ES-I3 (cell line): ENCODE data around the gene MOCS1.

Experiments
- H3K36me3 ChIP-seq: 2 replicates; pipeline ENCODE4 v1.6.1; 2013; ENCODE audit warnings: mild to moderate bottlenecking, low read length, control low read depth, moderate library complexity; ENCODE audit not compliant: insufficient read depth
- H3K4me1 ChIP-seq: 2 replicates; pipeline ENCODE4 v1.6.1; 2013; ENCODE audit warnings: mild to moderate bottlenecking, control low read depth, low read length; ENCODE audit not compliant: insufficient read depth
- H3K9ac ChIP-seq: 2 replicates; pipeline ENCODE4 v1.6.1; 2013; ENCODE audit warnings: low read depth, mild to moderate bottlenecking, low read length, moderate library complexity
- H3K9me3 ChIP-seq: 2 replicates; pipeline ENCODE4 v1.6.1; 2013; ENCODE audit warnings: mild to moderate bottlenecking, low read length, moderate library complexity; ENCODE audit not compliant: control insufficient read depth, insufficient read depth

The MOCS1 gene

GRCh38 chr6:39938773-39939654 is 4.8 kb upstream of the MOCS1 start:
- H3K4me1 ChIP-seq = peaks cover 10% of the 10 kb centered on the region
- no peaks in the 10 kb centered on the region for H3K9me3 ChIP-seq
- H3K9ac ChIP-seq = no peak overlapping the region
- peaks cover 2% of the 10 kb centered on the region; the same call in 1 of the 2 replicates for H3K36me3 ChIP-seq

DNA sequence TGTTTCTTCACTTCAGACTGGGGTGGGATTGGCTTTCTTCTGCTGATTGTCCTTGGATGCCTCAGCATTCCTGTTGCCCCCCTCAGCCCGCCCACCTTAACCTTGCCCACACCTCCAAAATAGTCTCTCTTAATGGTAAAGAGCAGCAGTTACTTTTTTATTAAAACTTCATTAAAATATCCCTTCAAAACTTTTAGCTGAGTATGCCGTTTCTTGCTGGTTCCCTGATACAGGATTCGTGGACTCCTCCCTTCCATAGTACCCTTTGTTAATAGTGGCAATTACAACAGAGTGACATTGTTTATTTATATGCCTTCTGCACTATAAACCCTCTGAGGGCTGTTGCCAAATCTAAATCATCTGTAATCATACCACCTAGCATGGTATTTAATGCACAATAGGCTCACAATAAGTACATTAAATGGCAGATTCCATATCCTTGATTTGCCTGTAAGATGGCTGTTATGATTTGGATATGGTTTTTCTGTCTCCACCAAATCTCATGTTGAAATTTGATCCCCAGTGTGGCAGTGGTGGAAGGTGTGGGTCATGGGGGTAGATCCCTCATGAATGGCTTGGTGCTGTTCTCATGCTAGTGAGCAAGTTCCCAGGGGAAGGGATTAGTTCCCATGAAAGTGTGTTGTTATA is 3.5 kb upstream of the MOCS1 start:
- no peak overlapping the region for H3K9ac ChIP-seq
- peaks cover 2% of the 10 kb centered on the region; the same call in 1 of the 2 replicates for H3K36me3 ChIP-seq
- H3K9me3 ChIP-seq = no peaks in the 10 kb centered on the region
- H3K4me1 ChIP-seq = peaks cover 11% of the 10 kb centered on the region

DNA sequence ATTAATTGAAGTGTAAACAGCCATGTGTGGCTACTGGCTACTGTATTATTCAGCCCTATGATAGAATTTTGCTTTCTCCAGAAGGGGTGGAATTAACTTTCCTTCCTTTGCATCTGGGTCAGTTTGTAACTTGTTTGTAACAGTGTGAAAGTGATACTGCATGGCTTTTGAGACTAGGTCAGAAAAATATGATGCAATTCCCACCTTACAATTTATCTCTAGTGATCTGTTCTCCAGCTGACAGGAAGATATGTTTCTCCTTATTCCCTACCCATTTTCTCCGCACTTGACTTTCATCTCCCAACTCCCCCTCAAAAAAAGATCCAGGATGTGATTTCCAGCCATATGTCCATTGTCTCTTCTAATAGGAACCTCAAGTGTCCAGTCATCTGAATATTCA is 2.6 kb upstream of the MOCS1 start:
- H3K4me1 ChIP-seq = peaks cover 15% of the 10 kb centered on the region
- no peak overlapping the region for H3K9ac ChIP-seq
- peaks cover 2% of the 10 kb centered on the region; the same call in 1 of the 2 replicates for H3K36me3 ChIP-seq
- H3K9me3 ChIP-seq = no peaks in the 10 kb centered on the region

GRCh38 chr6:39935241-39935640 is 979 bp upstream of the MOCS1 start:
- Histone ChIP-seq H3K9me3 (no peaks in the 10 kb centered on the region), H3K9ac (no peak overlapping the region), H3K36me3 (peaks cover 2% of the 10 kb centered on the region; the same call in 1 of the 2 replicates), H3K4me1 (peaks cover 15% of the 10 kb centered on the region)

GRCh38 chr6:39933669-39934130 is 562 bp downstream of the MOCS1 start:
- Histone ChIP-seq H3K9me3 (no peaks in the 10 kb centered on the region), H3K36me3 (no peaks in the 10 kb centered on the region), H3K4me1 (peaks cover 8% of the 10 kb centered on the region), H3K9ac (peak overlapping the region; percentile 90)

DNA sequence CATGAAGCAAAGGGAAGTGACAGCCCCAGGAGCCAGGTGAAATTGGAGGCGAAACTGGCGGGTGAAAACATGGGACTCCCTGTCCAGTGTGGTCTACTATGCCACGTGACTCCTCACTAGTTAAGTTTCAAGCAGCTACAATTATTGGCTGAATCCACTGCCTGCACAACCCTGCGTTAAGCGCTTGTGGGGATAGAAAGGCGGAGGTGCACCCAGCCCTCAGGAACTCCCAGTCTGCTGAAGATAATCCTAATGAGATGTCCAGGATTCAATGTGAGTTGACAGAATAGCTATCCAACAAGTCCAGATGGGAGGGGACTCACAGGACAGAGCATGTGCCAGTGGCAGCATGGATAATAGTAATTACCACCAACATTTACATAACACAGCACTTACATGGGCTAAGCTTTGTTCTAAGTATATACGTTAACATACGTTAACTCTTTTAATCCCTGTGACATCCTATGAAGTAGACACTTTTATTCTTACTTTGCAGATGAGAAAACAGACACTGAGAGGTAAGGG is 1.8 kb downstream of the MOCS1 start:
- peaks cover 5% of the 10 kb centered on the region; the same call in 1 of the 2 replicates for H3K4me1 ChIP-seq
- no peaks in the 10 kb centered on the region for H3K9me3 ChIP-seq
- H3K9ac ChIP-seq = no peak overlapping the region
- no peaks in the 10 kb centered on the region for H3K36me3 ChIP-seq

GRCh38 chr6:39931607-39932006 is 2.7 kb downstream of the MOCS1 start:
- no peaks in the 10 kb centered on the region for H3K9me3 ChIP-seq
- no peak overlapping the region for H3K9ac ChIP-seq
- H3K36me3 ChIP-seq = no peaks in the 10 kb centered on the region
- peaks cover 5% of the 10 kb centered on the region; the same call in 1 of the 2 replicates for H3K4me1 ChIP-seq

GRCh38 chr6:39930540-39930939 is 3.7 kb downstream of the MOCS1 start:
- Histone ChIP-seq H3K9ac (no peak overlapping the region), H3K4me1 (peaks cover 5% of the 10 kb centered on the region; the same call in 1 of the 2 replicates), H3K9me3 (no peaks in the 10 kb centered on the region), H3K36me3 (0 out of 2 replicates have a peak, but pooled peaks cover 3% of the 10 kb centered on the region)

DNA sequence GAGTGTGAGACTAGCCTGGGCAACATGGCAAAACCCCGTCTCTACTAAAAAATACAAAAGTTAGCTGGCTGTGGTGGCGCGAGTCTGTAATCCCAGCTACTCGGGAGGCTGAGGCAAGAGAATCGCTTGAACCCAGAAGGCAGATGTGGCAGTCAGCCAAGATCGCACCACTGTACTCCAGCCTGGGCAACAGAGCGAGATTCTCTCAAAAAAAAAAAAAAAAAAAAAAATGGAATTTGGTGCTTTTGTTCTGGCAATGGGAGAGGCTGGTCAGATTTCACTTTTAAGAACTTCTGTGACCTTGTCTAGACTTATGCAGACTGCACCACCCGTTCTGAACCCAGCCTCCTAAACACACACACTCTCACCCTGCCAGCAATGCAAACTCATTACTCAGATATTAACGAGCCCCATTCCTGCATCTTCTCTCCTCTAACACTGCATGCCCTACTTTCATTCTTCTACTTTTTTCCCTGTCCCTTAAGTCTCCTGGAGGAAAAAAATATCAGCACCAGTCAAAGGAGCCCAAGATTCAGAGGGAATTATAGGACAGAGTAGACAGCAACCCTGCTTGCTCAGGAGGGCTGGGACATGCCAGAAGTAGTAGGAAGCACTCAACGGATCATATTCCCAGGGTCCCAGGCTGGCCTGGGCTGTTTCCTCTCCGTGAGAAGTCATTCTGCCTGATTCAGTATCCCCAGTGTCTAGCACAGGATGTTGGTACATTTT is 4.4 kb downstream of the MOCS1 start:
- no peak overlapping the region for H3K9ac ChIP-seq
- H3K4me1 ChIP-seq = peaks cover 5% of the 10 kb centered on the region; the same call in 1 of the 2 replicates

GRCh38 chr6:39929039-39929732 is 5.1 kb downstream of the MOCS1 start:
- no peaks in the 10 kb centered on the region for H3K9me3 ChIP-seq
- no peak overlapping the region for H3K9ac ChIP-seq
- peaks cover 3% of the 10 kb centered on the region for H3K36me3 ChIP-seq
- peaks cover 5% of the 10 kb centered on the region; the same call in 1 of the 2 replicates for H3K4me1 ChIP-seq

More for the DNA sequence above, 4.4 kb downstream of the MOCS1 start:
- peaks cover 3% of the 10 kb centered on the region; the same call in 1 of the 2 replicates for H3K36me3 ChIP-seq
- H3K9me3 ChIP-seq = no peaks in the 10 kb centered on the region

- H3K9me3 ChIP-seq = no peaks in the 10 kb centered on the region
- H3K36me3 ChIP-seq = peaks cover 3% of the 10 kb centered on the region
- no peaks in the 10 kb centered on the region for H3K4me1 ChIP-seq
- H3K9ac ChIP-seq = no peak overlapping the region
These were observed 7.1 kb downstream of the MOCS1 start for GRCh38 chr6:39927159-39927558.

DNA sequence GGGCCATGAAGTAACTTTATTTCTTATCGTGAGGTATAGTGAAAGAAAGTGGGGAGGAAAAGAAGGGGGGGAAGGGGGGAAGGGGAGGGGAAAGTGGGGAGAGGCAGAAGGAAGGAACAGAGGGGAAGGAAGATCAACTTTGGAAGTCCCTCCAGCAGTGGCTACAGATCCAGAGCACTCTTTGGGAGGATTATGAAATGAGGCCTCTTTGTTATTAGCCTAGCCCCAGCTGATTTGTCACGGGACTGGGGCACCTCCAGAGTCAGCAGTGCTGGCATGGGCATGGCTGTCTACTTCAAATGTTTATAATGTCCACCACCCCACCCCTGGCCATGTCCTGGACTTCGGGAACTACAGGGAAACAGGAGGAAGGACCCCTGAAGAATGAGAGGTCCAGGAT is 7.6 kb downstream of the MOCS1 start:
- no peak overlapping the region for H3K9ac ChIP-seq
- H3K4me1 ChIP-seq = no peaks in the 10 kb centered on the region
- H3K9me3 ChIP-seq = no peaks in the 10 kb centered on the region
- peaks cover 3% of the 10 kb centered on the region for H3K36me3 ChIP-seq

GRCh38 chr6:39925931-39926290 is 8.4 kb downstream of the MOCS1 start:
- H3K36me3 ChIP-seq = peaks cover 3% of the 10 kb centered on the region
- H3K9ac ChIP-seq = no peak overlapping the region
- no peaks in the 10 kb centered on the region for H3K9me3 ChIP-seq
- H3K4me1 ChIP-seq = no peaks in the 10 kb centered on the region
